ENCODE data around the gene DMRT2. TPM values are rescaled to one million over a fixed set of nuclear protein-coding genes. Genes with fewer than 3 reads are reported as not detected.

The DMRT2 gene
- total and polyA plus RNA-seq, 4 donors: 0.03 TPM; not detected in 3

DNA sequence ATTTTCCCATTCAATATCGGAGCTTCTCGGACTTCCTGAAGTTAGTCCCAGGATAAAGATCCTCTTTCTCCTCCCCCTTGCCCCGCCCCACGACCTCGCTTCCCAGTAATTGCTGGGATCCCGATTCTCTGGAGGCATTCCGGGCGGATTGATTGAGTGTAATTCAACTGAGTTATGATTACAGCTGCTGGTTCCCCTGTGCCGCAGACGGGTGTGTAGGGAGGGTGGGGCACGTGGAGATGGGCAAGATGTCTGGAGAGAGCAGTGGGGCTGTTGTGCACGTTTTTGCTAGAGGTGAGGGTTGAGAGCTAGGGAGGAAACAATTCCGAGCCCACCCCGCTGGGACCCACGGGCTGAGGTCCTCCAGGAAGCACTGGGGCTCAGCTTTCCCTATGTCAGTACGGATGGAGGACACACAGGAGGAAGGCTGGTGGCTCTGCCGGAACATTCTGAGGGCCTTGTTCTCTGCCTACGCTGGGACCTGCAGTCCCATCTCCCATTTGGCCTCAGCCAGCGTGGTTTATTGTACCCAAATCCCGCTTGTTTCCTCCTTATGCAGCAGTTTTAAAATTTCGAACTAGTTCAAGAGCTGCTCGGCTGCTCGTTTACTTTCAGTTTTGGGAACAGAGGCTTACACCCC, 2.4 kb upstream of the DMRT2 start:
- Histone ChIP-seq H3K9ac (ENCODE audit: low read depth in 1 of 2, low read length in 2 of 2) (no peak overlapping the region), H3K27me3 (ENCODE audit: control insufficient read depth in 4 of 4, insufficient read depth in 4 of 4, low read length in 3 of 4) (peaks cover 2 to 45% (median 20%) of the 10 kb centered on the region in 4 donors), H3K4me3 (ENCODE audit: low read depth in 1 of 3, low read length in 3 of 3) (peak overlapping the region in 2 of 3 donors; percentile 48 to 54), H3K27ac (ENCODE audit: low read depth in 1 of 2, low read length in 2 of 2) (no peak overlapping the region), H3K9me3 (ENCODE audit: control insufficient read depth in 4 of 4, low read length in 3 of 4) (no peaks in the 10 kb centered on the region), H3K4me1 (ENCODE audit: control insufficient read depth in 4 of 4, insufficient read depth in 4 of 4, low read length in 3 of 4) (peaks cover 17 to 44% (median 29%) of the 10 kb centered on the region in 4 donors), H3K36me3 (ENCODE audit: control insufficient read depth in 4 of 4, insufficient read depth in 3 of 4, low read depth in 1 of 4, low read length in 3 of 4) (no peaks in the 10 kb centered on the region)
- 5% methylated on average over 23 of the region's 23 CpGs for WGBS
- TF ChIP-seq, protein P1, sequence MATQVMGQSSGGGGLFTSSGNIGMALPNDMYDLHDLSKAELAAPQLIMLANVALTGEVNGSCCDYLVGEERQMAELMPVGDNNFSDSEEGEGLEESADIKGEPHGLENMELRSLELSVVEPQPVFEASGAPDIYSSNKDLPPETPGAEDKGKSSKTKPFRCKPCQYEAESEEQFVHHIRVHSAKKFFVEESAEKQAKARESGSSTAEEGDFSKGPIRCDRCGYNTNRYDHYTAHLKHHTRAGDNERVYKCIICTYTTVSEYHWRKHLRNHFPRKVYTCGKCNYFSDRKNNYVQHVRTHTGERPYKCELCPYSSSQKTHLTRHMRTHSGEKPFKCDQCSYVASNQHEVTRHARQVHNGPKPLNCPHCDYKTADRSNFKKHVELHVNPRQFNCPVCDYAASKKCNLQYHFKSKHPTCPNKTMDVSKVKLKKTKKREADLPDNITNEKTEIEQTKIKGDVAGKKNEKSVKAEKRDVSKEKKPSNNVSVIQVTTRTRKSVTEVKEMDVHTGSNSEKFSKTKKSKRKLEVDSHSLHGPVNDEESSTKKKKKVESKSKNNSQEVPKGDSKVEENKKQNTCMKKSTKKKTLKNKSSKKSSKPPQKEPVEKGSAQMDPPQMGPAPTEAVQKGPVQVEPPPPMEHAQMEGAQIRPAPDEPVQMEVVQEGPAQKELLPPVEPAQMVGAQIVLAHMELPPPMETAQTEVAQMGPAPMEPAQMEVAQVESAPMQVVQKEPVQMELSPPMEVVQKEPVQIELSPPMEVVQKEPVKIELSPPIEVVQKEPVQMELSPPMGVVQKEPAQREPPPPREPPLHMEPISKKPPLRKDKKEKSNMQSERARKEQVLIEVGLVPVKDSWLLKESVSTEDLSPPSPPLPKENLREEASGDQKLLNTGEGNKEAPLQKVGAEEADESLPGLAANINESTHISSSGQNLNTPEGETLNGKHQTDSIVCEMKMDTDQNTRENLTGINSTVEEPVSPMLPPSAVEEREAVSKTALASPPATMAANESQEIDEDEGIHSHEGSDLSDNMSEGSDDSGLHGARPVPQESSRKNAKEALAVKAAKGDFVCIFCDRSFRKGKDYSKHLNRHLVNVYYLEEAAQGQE (IDR thresholded peaks at IDR 0.05): no peak
- TF ChIP-seq TAF1 (conservative IDR thresholded peaks at IDR 0.05) (no peak), EGR1 (IDR thresholded peaks at IDR 0.05; ENCODE audit: low read depth in 2 of 2) (no peak), FOXA2 (IDR thresholded peaks at IDR 0.05) (no peak), JUND (IDR thresholded peaks at IDR 0.05) (no peak), SP1 (IDR thresholded peaks at IDR 0.05) (no peak), NR2F2 (IDR thresholded peaks at IDR 0.05) (no peak), GABPA (IDR thresholded peaks at IDR 0.05 in 1 of 2, conservative IDR thresholded peaks at IDR 0.05 in 1 of 2) (no peak), HNF4A (conservative IDR thresholded peaks at IDR 0.05) (no peak), YY1 (IDR thresholded peaks at IDR 0.05) (no peak), FOXA1 (IDR thresholded peaks at IDR 0.05) (no peak), RXRA (IDR thresholded peaks at IDR 0.05) (no peak), RAD21 (IDR thresholded peaks at IDR 0.05) (no peak), HNF4G (IDR thresholded peaks at IDR 0.05) (no peak)
- TF ChIP-seq, protein P2, sequence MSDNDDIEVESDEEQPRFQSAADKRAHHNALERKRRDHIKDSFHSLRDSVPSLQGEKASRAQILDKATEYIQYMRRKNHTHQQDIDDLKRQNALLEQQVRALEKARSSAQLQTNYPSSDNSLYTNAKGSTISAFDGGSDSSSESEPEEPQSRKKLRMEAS (IDR thresholded peaks at IDR 0.05): no peak
- TF ChIP-seq, protein P3, sequence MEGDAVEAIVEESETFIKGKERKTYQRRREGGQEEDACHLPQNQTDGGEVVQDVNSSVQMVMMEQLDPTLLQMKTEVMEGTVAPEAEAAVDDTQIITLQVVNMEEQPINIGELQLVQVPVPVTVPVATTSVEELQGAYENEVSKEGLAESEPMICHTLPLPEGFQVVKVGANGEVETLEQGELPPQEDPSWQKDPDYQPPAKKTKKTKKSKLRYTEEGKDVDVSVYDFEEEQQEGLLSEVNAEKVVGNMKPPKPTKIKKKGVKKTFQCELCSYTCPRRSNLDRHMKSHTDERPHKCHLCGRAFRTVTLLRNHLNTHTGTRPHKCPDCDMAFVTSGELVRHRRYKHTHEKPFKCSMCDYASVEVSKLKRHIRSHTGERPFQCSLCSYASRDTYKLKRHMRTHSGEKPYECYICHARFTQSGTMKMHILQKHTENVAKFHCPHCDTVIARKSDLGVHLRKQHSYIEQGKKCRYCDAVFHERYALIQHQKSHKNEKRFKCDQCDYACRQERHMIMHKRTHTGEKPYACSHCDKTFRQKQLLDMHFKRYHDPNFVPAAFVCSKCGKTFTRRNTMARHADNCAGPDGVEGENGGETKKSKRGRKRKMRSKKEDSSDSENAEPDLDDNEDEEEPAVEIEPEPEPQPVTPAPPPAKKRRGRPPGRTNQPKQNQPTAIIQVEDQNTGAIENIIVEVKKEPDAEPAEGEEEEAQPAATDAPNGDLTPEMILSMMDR (IDR thresholded peaks at IDR 0.05; ENCODE audit: low read depth, low read length, missing input control): no peak
- TF ChIP-seq, protein P4, sequence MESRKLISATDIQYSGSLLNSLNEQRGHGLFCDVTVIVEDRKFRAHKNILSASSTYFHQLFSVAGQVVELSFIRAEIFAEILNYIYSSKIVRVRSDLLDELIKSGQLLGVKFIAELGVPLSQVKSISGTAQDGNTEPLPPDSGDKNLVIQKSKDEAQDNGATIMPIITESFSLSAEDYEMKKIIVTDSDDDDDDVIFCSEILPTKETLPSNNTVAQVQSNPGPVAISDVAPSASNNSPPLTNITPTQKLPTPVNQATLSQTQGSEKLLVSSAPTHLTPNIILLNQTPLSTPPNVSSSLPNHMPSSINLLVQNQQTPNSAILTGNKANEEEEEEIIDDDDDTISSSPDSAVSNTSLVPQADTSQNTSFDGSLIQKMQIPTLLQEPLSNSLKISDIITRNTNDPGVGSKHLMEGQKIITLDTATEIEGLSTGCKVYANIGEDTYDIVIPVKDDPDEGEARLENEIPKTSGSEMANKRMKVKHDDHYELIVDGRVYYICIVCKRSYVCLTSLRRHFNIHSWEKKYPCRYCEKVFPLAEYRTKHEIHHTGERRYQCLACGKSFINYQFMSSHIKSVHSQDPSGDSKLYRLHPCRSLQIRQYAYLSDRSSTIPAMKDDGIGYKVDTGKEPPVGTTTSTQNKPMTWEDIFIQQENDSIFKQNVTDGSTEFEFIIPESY (IDR thresholded peaks at IDR 0.05): no peak
- TF ChIP-seq, protein P5, sequence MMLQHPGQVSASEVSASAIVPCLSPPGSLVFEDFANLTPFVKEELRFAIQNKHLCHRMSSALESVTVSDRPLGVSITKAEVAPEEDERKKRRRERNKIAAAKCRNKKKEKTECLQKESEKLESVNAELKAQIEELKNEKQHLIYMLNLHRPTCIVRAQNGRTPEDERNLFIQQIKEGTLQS (IDR thresholded peaks at IDR 0.05): no peak
- DNase-seq (ENCODE audit: low spot score): no peak
